ENCODE results near the gene RGPD8. TPM values are rescaled to one million over a fixed set of nuclear protein-coding genes. Genes with fewer than 3 reads are reported as not detected.

Gene RGPD8
- total RNA-seq, 2 experiments from 2014 or later: not detected

- H3K79me2 ChIP-seq (ENCODE audit: insufficient read depth, low read depth, low read length): no peaks in the 10 kb centered on the region
- BruUV-seq (replicated peaks): no TSS peak
- no peaks in the 10 kb centered on the region for H3K36me3 ChIP-seq (ENCODE audit: insufficient read depth, low read length)
- intact Hi-C loops (cut with micrococcal nuclease; ENCODE audit: unreplicated experiment): no loop called here
- POLR2A ChIA-PET: interaction anchor here (0.6 to 1.1 kb wide), 2 partner anchors 175 to 338 kb away, joined by 3 to 4 read pairs; no protein-coding TSS in a partner anchor
- CTCF ChIA-PET (ENCODE audit: unreplicated experiment): no interaction called here
- DNase-seq (ENCODE audit: low spot score): no peak
- no peak overlapping the region for H3K4me3 ChIP-seq (ENCODE audit: low read depth, low read length, poor library complexity, severe bottlenecking)
- no peaks in the 10 kb centered on the region for H3K4me1 ChIP-seq (ENCODE audit: insufficient read depth, low read length, poor library complexity, severe bottlenecking)
- no peak overlapping the region for H3K4me2 ChIP-seq (ENCODE audit: low read length)
- H3K27ac ChIP-seq (ENCODE audit: low read depth, low read length, poor library complexity, severe bottlenecking): no peak overlapping the region
- H4K20me1 ChIP-seq (ENCODE audit: insufficient read depth, low read length): no peaks in the 10 kb centered on the region
- 0 out of 2 replicates have a peak, but pooled peaks cover 5% of the 10 kb centered on the region for H3K9me2 ChIP-seq (ENCODE audit: insufficient read depth, low read length)
- no peaks in the 10 kb centered on the region for H3K9me3 ChIP-seq (ENCODE audit: low read length)
- no peak overlapping the region for H2AFZ ChIP-seq (ENCODE audit: low read length)
- no peak for TF ChIP-seq CTCF (conservative IDR thresholded peaks at IDR 0.05; ENCODE audit: low read length)
- TF ChIP-seq EZH2phosphoT487 (IDR thresholded peaks at IDR 0.05; ENCODE audit: borderline replicate concordance, low read depth, low read length): no peak
These were observed 111.8 kb downstream of the RGPD8 start for GRCh38 chr2:112321375-112322320.

Small RNA genes within 50 kb of the gene (small RNA-seq; reads per million reads assigned to genes)
- gene AC115115.1: not detected

Other genes with a start within 250 kb of the RGPD8 start
- 12.3 and 15.0 TPM in 2 replicates for gene ZC3H8, start 178.6 kb downstream of the RGPD8 start, total RNA-seq (2014; rRNA removed; shearing (Covaris generic))
- gene ZC3H8, start 178.6 kb downstream of the RGPD8 start, total RNA-seq (2022): 22.8 and 23.8 TPM in 2 replicates
- 4.3 and 5.4 TPM in 2 replicates for gene ZC3H6, start 158.0 kb downstream of the RGPD8 start, total RNA-seq (2014; rRNA removed; shearing (Covaris generic))
- gene ZC3H6, start 158.0 kb downstream of the RGPD8 start, total RNA-seq (2022): 16.5 and 17.3 TPM in 2 replicates
- gene TTL, start 48.5 kb upstream of the RGPD8 start, total RNA-seq (2014; rRNA removed; shearing (Covaris generic)): 27.1 and 32.9 TPM in 2 replicates
- gene TTL, start 48.5 kb upstream of the RGPD8 start, total RNA-seq (2022): 45.1 and 48.7 TPM in 2 replicates
- gene POLR1B, start 108.8 kb upstream of the RGPD8 start, total RNA-seq (2014; rRNA removed; shearing (Covaris generic)): 28.0 and 30.5 TPM in 2 replicates
- 44.7 and 45.1 TPM in 2 replicates for gene POLR1B, start 108.8 kb upstream of the RGPD8 start, total RNA-seq (2022)
- gene CHCHD5, start 151.0 kb upstream of the RGPD8 start, total RNA-seq (2014; rRNA removed; shearing (Covaris generic)): 22.3 and 22.5 TPM in 2 replicates
- gene CHCHD5, start 151.0 kb upstream of the RGPD8 start, total RNA-seq (2022): 36.0 and 37.3 TPM in 2 replicates
- 59.7 and 64.8 TPM in 2 replicates for gene SLC20A1, start 212.3 kb upstream of the RGPD8 start, total RNA-seq (2014; rRNA removed; shearing (Covaris generic))
- 86.1 and 89.5 TPM in 2 replicates for gene SLC20A1, start 212.3 kb upstream of the RGPD8 start, total RNA-seq (2022)

Measured in OCI-LY7 (cell line).